GM23248 (cell line): ENCODE data around the gene COL27A1.

Experiments used
- EZH2 ChIP-seq: fragments of 200-600 bp; sonication (generic); IDR thresholded peaks from 2 replicates; pipeline ENCODE4 v1.6.1; 2018; ENCODE audit warnings: antibody characterized with exemption, mild to moderate bottlenecking; ENCODE audit not compliant: insufficient read depth, poor library complexity, severe bottlenecking
- EZH2phosphoT487 ChIP-seq: fragments of 200-600 bp; sonication (generic); IDR thresholded peaks from 2 replicates; pipeline ENCODE4 v1.6.1; 2018; ENCODE audit warnings: antibody characterized with exemption, moderate library complexity, mild to moderate bottlenecking, low read depth; ENCODE audit not compliant: insufficient read depth

DNA sequence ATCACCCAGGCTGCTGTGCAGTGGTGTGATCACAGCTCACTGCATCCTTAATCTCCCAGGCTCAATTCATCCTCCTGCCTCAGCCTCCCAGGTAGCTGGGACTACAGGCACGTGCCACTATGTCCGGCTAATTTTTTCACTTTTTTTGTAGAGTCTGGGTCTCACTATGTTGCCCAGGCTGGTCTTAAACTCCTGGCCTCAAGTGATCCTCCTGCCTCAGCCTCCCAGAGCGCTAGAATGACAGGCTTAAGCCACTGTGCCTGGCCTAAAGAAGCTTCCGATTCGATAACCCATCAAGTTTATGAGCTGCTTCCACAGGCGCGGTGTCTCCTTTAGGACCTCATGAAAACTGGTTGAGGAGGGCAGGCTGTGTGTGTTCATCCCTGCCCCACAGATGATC, 16.2 kb downstream of the COL27A1 start:
- TF ChIP-seq EZH2, result no peak
- TF ChIP-seq EZH2phosphoT487, result no peak
